Breast epithelium (tissue), 4 donors: ENCODE results near the gene NELL1. TPM values are rescaled to one million over a fixed set of nuclear protein-coding genes. Genes with fewer than 3 reads are reported as not detected.

ENCODE experiments used
- DNase-seq, 2 donors: peaks; one replicate each; pipeline ENCODE4 v3.0.0-alpha.2; 2019; ENCODE audit warnings: low spot score in 2 of 2
- H3K27ac ChIP-seq, 2 donors: fragments of 200-600 bp; sonication (generic) in 1 of 2; one replicate each; pipeline ENCODE4 v1.5.1; 2016 to 2019; ENCODE audit warnings: mild to moderate bottlenecking in 1 of 2
- H3K27me3 ChIP-seq, 2 donors: fragments of 200-600 bp; sonication (generic) in 1 of 2; one replicate each; pipeline versions ENCODE4 v1.5.1 to v1.6.0; 2017 to 2019; ENCODE audit warnings: control low read depth in 1 of 2, mild to moderate bottlenecking in 1 of 2
- H3K36me3 ChIP-seq: fragments of 200-600 bp; one replicate; pipeline ENCODE4 v1.5.1; 2019
- H3K4me1 ChIP-seq, 2 donors: fragments of 200-600 bp; sonication (generic); one replicate each; pipeline ENCODE4 v1.5.1; 2016 to 2019; ENCODE audit warnings: control low read depth in 1 of 2
- H3K4me3 ChIP-seq, 3 donors: fragments of 200-600 bp; sonication (generic); 1 replicate in 2 of 3; 2 replicates in 1 of 3; pipeline ENCODE4 v1.5.1; 2016 to 2019; ENCODE audit warnings: mild to moderate bottlenecking in 3 of 3, moderate library complexity in 2 of 3
- H3K9me3 ChIP-seq, 2 donors: fragments of 200-600 bp; sonication (generic) in 1 of 2; one replicate each; pipeline ENCODE4 v1.5.1; 2016 to 2019; ENCODE audit warnings: control low read depth in 1 of 2
- POLR2A ChIP-seq: fragments of 450-650 bp; IDR thresholded peaks from one replicate; pipeline ENCODE4 v1.6.1; 2016; ENCODE audit warnings: antibody characterized with exemption, mild to moderate bottlenecking, moderate library complexity
- POLR2AphosphoS5 ChIP-seq, 3 donors: sonication (generic); formaldehyde crosslinking; IDR thresholded peaks; one replicate each; pipeline ENCODE4 v1.6.1; 2017; ENCODE audit warnings: antibody characterized with exemption in 3 of 3
- intact Hi-C: fragments of 100-400 bp; cut with DNase I; formaldehyde crosslinking; loops from one replicate; pipeline ENCODE4 v1.15.1; 2023; ENCODE audit warnings: low total_unique reads
- total RNA-seq, 3 donors: library from RNA; depleted of rRNA; stranded (reverse); fragments of >200 nt; gene quantifications; one replicate each; pipeline ENCODE4 v1.1.0, GENCODE V29; 2016
- TF ChIP-seq, protein P1 (sequence below), 3 donors: fragments of 450-650 bp; IDR thresholded peaks; one replicate each; pipeline ENCODE4 v1.5.1; 2016 to 2017; ENCODE audit warnings: antibody characterized with exemption in 3 of 3, mild to moderate bottlenecking in 3 of 3, moderate library complexity in 3 of 3

NELL1 gene
- total RNA-seq, 3 donors from 2014 or later: 0.15 TPM; not detected in 2

DNA sequence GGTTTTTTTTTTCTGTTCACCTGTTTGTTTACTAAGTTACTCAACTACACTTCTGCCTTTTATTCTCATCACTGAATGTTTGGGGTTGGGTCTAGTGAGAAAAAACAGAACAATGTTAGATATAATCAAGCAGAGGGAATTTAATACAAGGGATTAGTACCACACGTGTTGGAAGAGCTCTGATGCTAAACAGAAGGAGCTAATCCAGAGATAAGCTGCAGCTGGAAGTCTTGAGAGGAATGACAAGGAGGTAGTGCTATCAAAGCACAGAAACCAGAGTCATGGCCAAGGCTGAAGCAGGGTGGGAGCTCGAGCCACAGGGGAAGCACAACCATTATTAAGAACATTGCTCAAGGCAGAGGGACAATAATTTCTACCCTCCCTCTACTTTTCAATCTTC, 919.4 kb downstream of the NELL1 start:
- H3K36me3 ChIP-seq: no peaks in the 10 kb centered on the region
- no peaks in the 10 kb centered on the region for H3K4me1 ChIP-seq
- no peaks in the 10 kb centered on the region for H3K9me3 ChIP-seq
- intact Hi-C loops: no loop called here
- no peak overlapping the region for H3K4me3 ChIP-seq
- DNase-seq: no peak
- no peak for TF ChIP-seq POLR2AphosphoS5 (IDR thresholded peaks at IDR 0.05)
- no peak for TF ChIP-seq POLR2A
- TF ChIP-seq, protein P1, sequence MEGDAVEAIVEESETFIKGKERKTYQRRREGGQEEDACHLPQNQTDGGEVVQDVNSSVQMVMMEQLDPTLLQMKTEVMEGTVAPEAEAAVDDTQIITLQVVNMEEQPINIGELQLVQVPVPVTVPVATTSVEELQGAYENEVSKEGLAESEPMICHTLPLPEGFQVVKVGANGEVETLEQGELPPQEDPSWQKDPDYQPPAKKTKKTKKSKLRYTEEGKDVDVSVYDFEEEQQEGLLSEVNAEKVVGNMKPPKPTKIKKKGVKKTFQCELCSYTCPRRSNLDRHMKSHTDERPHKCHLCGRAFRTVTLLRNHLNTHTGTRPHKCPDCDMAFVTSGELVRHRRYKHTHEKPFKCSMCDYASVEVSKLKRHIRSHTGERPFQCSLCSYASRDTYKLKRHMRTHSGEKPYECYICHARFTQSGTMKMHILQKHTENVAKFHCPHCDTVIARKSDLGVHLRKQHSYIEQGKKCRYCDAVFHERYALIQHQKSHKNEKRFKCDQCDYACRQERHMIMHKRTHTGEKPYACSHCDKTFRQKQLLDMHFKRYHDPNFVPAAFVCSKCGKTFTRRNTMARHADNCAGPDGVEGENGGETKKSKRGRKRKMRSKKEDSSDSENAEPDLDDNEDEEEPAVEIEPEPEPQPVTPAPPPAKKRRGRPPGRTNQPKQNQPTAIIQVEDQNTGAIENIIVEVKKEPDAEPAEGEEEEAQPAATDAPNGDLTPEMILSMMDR (IDR thresholded peaks at IDR 0.05): no peak
- no peak overlapping the region for H3K27ac ChIP-seq
- no peaks in the 10 kb centered on the region for H3K27me3 ChIP-seq

GRCh38 chr11:21602699-21603098, 933.3 kb downstream of the NELL1 start:
- Histone ChIP-seq H3K9me3 (no peaks in the 10 kb centered on the region), H3K36me3 (no peaks in the 10 kb centered on the region), H3K27ac (no peak overlapping the region), H3K4me3 (no peak overlapping the region), H3K27me3 (no peaks in the 10 kb centered on the region), H3K4me1 (no peaks in the 10 kb centered on the region)
- TF ChIP-seq POLR2A (no peak), POLR2AphosphoS5 (IDR thresholded peaks at IDR 0.05) (no peak)
- TF ChIP-seq, protein P1 (IDR thresholded peaks at IDR 0.05): no peak
- intact Hi-C loops: no loop called here
- no peak for DNase-seq

GRCh38 chr11:21603886-21604285, 934.5 kb downstream of the NELL1 start:
- intact Hi-C loops: no loop called here
- Histone ChIP-seq H3K9me3 (no peaks in the 10 kb centered on the region), H3K27ac (no peak overlapping the region), H3K27me3 (no peaks in the 10 kb centered on the region), H3K36me3 (no peaks in the 10 kb centered on the region), H3K4me1 (no peaks in the 10 kb centered on the region), H3K4me3 (no peak overlapping the region)
- no peak for DNase-seq
- no peak for TF ChIP-seq POLR2AphosphoS5 (IDR thresholded peaks at IDR 0.05)

- no peak overlapping the region for H3K27ac ChIP-seq
- intact Hi-C loops: no loop called here
- no peaks in the 10 kb centered on the region for H3K9me3 ChIP-seq
- no peaks in the 10 kb centered on the region for H3K36me3 ChIP-seq
- H3K4me3 ChIP-seq: no peak overlapping the region
- H3K27me3 ChIP-seq: no peaks in the 10 kb centered on the region
- H3K4me1 ChIP-seq: no peaks in the 10 kb centered on the region
- no peak for DNase-seq
- TF ChIP-seq, protein P1 (IDR thresholded peaks at IDR 0.05): no peak
- no peak for TF ChIP-seq POLR2AphosphoS5 (IDR thresholded peaks at IDR 0.05)
- TF ChIP-seq POLR2A: no peak
These were observed 935.2 kb downstream of the NELL1 start for GRCh38 chr11:21604564-21604963.

- Histone ChIP-seq H3K4me3 (no peak overlapping the region), H3K27ac (no peak overlapping the region), H3K9me3 (no peaks in the 10 kb centered on the region), H3K27me3 (no peaks in the 10 kb centered on the region), H3K36me3 (no peaks in the 10 kb centered on the region), H3K4me1 (no peaks in the 10 kb centered on the region)
- TF ChIP-seq, protein P1 (IDR thresholded peaks at IDR 0.05): no peak
- TF ChIP-seq POLR2AphosphoS5 (IDR thresholded peaks at IDR 0.05): no peak
- TF ChIP-seq POLR2A: no peak
- no peak for DNase-seq
- intact Hi-C loops: no loop called here
These were observed 942.9 kb downstream of the NELL1 start for GRCh38 chr11:21612326-21612725.

- H3K4me3 ChIP-seq: no peak overlapping the region
- no peak overlapping the region for H3K27ac ChIP-seq
- no peak for DNase-seq
- no peaks in the 10 kb centered on the region for H3K36me3 ChIP-seq
- H3K9me3 ChIP-seq: no peaks in the 10 kb centered on the region
- intact Hi-C loops: no loop called here
- TF ChIP-seq, protein P1 (IDR thresholded peaks at IDR 0.05): no peak
- TF ChIP-seq POLR2AphosphoS5 (IDR thresholded peaks at IDR 0.05) (no peak), POLR2A (no peak)
- H3K27me3 ChIP-seq: no peaks in the 10 kb centered on the region
- no peaks in the 10 kb centered on the region for H3K4me1 ChIP-seq
These were observed 945.6 kb downstream of the NELL1 start for GRCh38 chr11:21614961-21615360.
